ENCODE data around the gene SLC8A1. TPM values are rescaled to one million over a fixed set of nuclear protein-coding genes. Genes with fewer than 3 reads are reported as not detected.

Gene SLC8A1
- total RNA-seq, 1 donor from 2014 or later, result 1.9 TPM

- Mint-ChIP-seq H3K4me3 (ENCODE audit: unreplicated experiment) (no peak overlapping the region), H3K36me3 (ENCODE audit: unreplicated experiment) (no peaks in the 10 kb centered on the region)
Observed at GRCh38 chr2:40258135-40258457, 193.8 kb downstream of the SLC8A1 start.

GRCh38 chr2:40257340-40258134, 194.4 kb downstream of the SLC8A1 start:
- TF ChIP-seq CTCF (IDR thresholded peaks at IDR 0.05; ENCODE audit: partially characterized antibody, unreplicated experiment), result no peak
- DNase-seq, result no peak
- Mint-ChIP-seq H3K27me3 (ENCODE audit: unreplicated experiment) (no peaks in the 10 kb centered on the region), H3K4me1 (ENCODE audit: low read depth, unreplicated experiment) (peaks cover 22% of the 10 kb centered on the region), H3K27ac (ENCODE audit: unreplicated experiment) (no peak overlapping the region), H3K9me3 (ENCODE audit: unreplicated experiment) (peaks cover 2% of the 10 kb centered on the region), H3K36me3 (ENCODE audit: unreplicated experiment) (no peaks in the 10 kb centered on the region), H3K4me3 (ENCODE audit: unreplicated experiment) (no peak overlapping the region)

More at GRCh38 chr2:40258135-40258457, 193.8 kb downstream of the SLC8A1 start:
- Mint-ChIP-seq H3K27me3 (ENCODE audit: unreplicated experiment) (no peaks in the 10 kb centered on the region), H3K27ac (ENCODE audit: unreplicated experiment) (no peak overlapping the region), H3K9me3 (ENCODE audit: unreplicated experiment) (peaks cover 2% of the 10 kb centered on the region), H3K4me1 (ENCODE audit: low read depth, unreplicated experiment) (peaks cover 22% of the 10 kb centered on the region)
- DNase-seq, result no peak
- no peak for TF ChIP-seq CTCF (IDR thresholded peaks at IDR 0.05; ENCODE audit: partially characterized antibody, unreplicated experiment)

- peak; percentile 37 for DNase-seq
- H3K4me3 Mint-ChIP-seq (ENCODE audit: unreplicated experiment), result no peak overlapping the region
- no peaks in the 10 kb centered on the region for H3K36me3 Mint-ChIP-seq (ENCODE audit: unreplicated experiment)
- TF ChIP-seq CTCF (IDR thresholded peaks at IDR 0.05; ENCODE audit: partially characterized antibody, unreplicated experiment), result peak; percentile 49
- H3K27me3 Mint-ChIP-seq (ENCODE audit: unreplicated experiment), result no peaks in the 10 kb centered on the region
- peaks cover 22% of the 10 kb centered on the region for H3K4me1 Mint-ChIP-seq (ENCODE audit: low read depth, unreplicated experiment)
- H3K9me3 Mint-ChIP-seq (ENCODE audit: unreplicated experiment), result peaks cover 2% of the 10 kb centered on the region
- H3K27ac Mint-ChIP-seq (ENCODE audit: unreplicated experiment), result no peak overlapping the region
Observed at GRCh38 chr2:40256649-40257048, 195.2 kb downstream of the SLC8A1 start.

GRCh38 chr2:40256008-40256407, 195.9 kb downstream of the SLC8A1 start:
- H3K9me3 Mint-ChIP-seq (ENCODE audit: unreplicated experiment), result peaks cover 2% of the 10 kb centered on the region
- H3K27me3 Mint-ChIP-seq (ENCODE audit: unreplicated experiment), result no peaks in the 10 kb centered on the region
- no peak overlapping the region for H3K27ac Mint-ChIP-seq (ENCODE audit: unreplicated experiment)
- no peak for DNase-seq
- H3K36me3 Mint-ChIP-seq (ENCODE audit: unreplicated experiment), result no peaks in the 10 kb centered on the region
- H3K4me1 Mint-ChIP-seq (ENCODE audit: low read depth, unreplicated experiment), result peaks cover 21% of the 10 kb centered on the region
- TF ChIP-seq CTCF (IDR thresholded peaks at IDR 0.05; ENCODE audit: partially characterized antibody, unreplicated experiment), result no peak
- H3K4me3 Mint-ChIP-seq (ENCODE audit: unreplicated experiment), result no peak overlapping the region

- no peaks in the 10 kb centered on the region for H3K36me3 Mint-ChIP-seq (ENCODE audit: unreplicated experiment)
- H3K4me1 Mint-ChIP-seq (ENCODE audit: low read depth, unreplicated experiment), result peaks cover 21% of the 10 kb centered on the region
- peak overlapping the region; percentile 31 for H3K4me3 Mint-ChIP-seq (ENCODE audit: unreplicated experiment)
- H3K9me3 Mint-ChIP-seq (ENCODE audit: unreplicated experiment), result peaks cover 2% of the 10 kb centered on the region
- H3K27me3 Mint-ChIP-seq (ENCODE audit: unreplicated experiment), result no peaks in the 10 kb centered on the region
- DNase-seq, result no peak
- no peak overlapping the region for H3K27ac Mint-ChIP-seq (ENCODE audit: unreplicated experiment)
- TF ChIP-seq CTCF (IDR thresholded peaks at IDR 0.05; ENCODE audit: partially characterized antibody, unreplicated experiment), result no peak
Observed at GRCh38 chr2:40255103-40255502, 196.8 kb downstream of the SLC8A1 start.
